Omental fat pad (tissue), 4 donors: Measurements from ENCODE around the gene B9D1. TPM values are rescaled to one million over a fixed set of nuclear protein-coding genes. Genes with fewer than 3 reads are reported as not detected.

Source experiments
- ATAC-seq: fragments of 150-250 bp; one replicate; pipeline ENCODE4 v1.9.1; 2016; ENCODE audit warnings: mild to moderate bottlenecking, moderate library complexity; ENCODE audit not compliant: low FRiP score
- DNase-seq: peaks from one replicate; pipeline ENCODE4 v3.0.0-alpha.2; 2019; ENCODE audit warnings: low spot score
- CTCF ChIP-seq, 3 donors: fragments of 450-650 bp; IDR thresholded peaks; one replicate each; pipeline ENCODE4 v1.5.1; 2016 to 2017; ENCODE audit warnings: antibody characterized with exemption in 3 of 3, mild to moderate bottlenecking in 3 of 3, moderate library complexity in 2 of 3
- total RNA-seq, 4 donors: library from RNA; depleted of rRNA; stranded (reverse); fragments of >200 nt; gene quantifications; one replicate each; pipeline ENCODE4 v1.1.0, GENCODE V29; 2016

Gene B9D1
- total RNA-seq, 4 donors from 2014 or later, result 8.0 to 27.4 (median 18.3) TPM

DNA sequence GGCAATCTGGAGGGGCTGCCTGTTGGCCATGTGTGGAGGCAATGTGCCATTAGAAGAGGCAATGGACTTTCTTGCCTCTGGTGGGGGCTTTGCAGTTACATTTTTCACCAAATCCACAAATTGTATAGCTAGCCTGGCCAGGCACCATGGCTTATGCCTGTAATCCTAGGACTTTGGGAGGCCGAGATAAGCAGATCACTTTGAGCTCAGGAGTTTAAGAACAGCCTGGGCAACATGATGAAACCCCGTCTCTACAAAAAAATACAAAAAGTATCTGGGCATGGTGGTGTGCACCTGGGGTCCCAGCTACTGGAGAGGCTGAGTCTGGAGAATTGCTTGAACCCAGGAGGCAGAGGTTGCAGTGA is 45.8 kb upstream of the B9D1 start:
- no peak for ATAC-seq
- DNase-seq, result no peak
- TF ChIP-seq CTCF (IDR thresholded peaks at IDR 0.05), result no peak

DNA sequence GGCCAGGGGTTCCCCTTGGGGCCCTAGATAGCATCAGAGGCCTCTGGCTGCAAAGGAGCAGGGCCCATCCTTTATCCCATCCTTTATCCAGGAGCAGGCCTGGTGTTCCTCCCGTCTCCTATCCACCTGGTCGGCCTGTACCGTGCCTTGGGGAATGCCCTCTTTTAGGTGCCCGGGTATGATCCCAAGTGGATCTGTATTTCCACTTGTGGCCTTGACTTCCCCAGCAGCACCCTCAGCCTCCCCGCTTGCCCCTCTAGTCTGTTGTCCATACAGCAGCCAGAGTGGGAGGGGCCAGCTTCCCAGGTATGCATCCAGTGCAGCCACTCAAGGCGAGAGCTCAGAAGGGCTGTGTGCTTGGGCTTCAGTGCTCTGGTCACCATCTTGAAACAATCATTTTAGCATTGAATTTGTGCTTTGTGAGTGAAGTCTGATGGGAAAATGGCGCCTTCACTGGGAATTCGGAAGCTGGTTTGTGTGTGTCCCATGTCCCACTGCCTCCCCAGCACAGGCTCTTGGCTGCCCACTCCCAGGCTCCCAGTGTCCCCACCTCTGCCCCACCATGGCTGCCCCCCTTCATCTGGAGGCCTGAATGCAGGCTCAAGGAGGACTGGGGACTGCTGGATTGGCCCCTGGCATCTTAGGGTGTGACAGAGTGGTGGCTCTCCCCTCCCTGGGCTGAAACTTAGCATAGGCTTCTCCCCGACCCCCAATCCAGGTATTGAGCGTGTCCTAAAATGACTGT is 45.2 kb upstream of the B9D1 start:
- ATAC-seq, result no peak
- no peak for TF ChIP-seq CTCF (IDR thresholded peaks at IDR 0.05)
- DNase-seq, result no peak

DNA sequence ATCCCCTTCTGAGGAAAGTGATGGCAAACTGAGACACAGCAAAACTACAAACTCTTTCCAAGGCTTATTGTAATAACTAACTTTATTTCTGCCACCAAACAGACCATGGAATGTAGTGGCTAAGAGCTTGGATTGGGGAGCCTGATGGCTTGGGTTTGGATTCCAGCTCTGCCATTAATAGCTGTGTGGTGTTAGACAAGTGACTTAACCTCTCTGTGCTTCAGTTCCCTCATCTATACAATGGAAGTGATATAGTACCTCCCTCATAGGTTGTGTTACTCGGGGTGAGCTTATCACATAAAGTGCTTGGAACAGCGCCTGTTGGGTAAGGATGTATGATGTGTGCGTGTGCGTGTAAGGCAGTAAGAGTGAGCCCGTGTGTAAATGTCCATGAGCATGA is 42.6 kb upstream of the B9D1 start:
- DNase-seq (no peak), ATAC-seq (no peak)
- no peak for TF ChIP-seq CTCF (IDR thresholded peaks at IDR 0.05)

DNA sequence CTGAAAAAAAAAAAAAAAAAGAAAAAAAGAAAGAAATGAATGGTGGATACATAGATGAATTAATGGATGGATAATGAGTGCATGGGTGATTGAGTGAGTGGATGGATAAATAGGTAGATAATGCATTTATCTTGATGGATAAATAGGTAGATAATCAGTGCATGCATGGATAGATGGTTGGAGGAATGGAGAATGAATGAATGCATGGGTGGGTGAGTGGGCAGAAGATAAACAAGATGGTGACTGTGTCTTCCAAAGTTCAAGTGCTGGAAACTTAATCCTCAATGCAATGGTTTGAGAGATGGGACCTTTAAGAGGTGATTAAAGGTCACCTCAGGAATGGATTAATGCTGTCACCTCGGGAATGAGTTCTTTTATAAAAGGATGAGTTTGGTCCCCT is 41.7 kb upstream of the B9D1 start:
- ATAC-seq (no peak), DNase-seq (no peak)
- no peak for TF ChIP-seq CTCF (IDR thresholded peaks at IDR 0.05)

GRCh38 chr17:19403021-19403420 is 40.5 kb upstream of the B9D1 start:
- no peak for DNase-seq

GRCh38 chr17:19402171-19402570 is 39.6 kb upstream of the B9D1 start:
- TF ChIP-seq CTCF (IDR thresholded peaks at IDR 0.05), result no peak
- ATAC-seq, result no peak
- DNase-seq, result no peak

More at GRCh38 chr17:19403021-19403420, 40.5 kb upstream of the B9D1 start:
- no peak for TF ChIP-seq CTCF (IDR thresholded peaks at IDR 0.05)
- no peak for ATAC-seq

- no peak for TF ChIP-seq CTCF (IDR thresholded peaks at IDR 0.05)
- no peak for DNase-seq
- no peak for ATAC-seq
These were observed 38.9 kb upstream of the B9D1 start for GRCh38 chr17:19401321-19402010.
